ENCODE data around the gene PXDN.
"Not testable (repeated sequence)": the region's sequence is repeated elsewhere in the genome, so short reads cannot be mapped to it uniquely, and the experiment has no call there.

PXDN gene

GRCh38 chr2:1787755-1788477 is 43.6 kb upstream of the PXDN start:
- Histone ChIP-seq H3K27ac (ENCODE audit: low read depth, low read length, severe bottlenecking) (no peak overlapping the region), H3K4me3 (ENCODE audit: extremely low read depth, insufficient read depth, low read length, poor library complexity, severe bottlenecking) (no peak overlapping the region), H3K36me3 (ENCODE audit: control insufficient read depth, insufficient read depth, low read length) (no peaks in the 10 kb centered on the region), H3K9me3 (ENCODE audit: control insufficient read depth, low read length) (no peaks in the 10 kb centered on the region), H3K4me1 (ENCODE audit: control insufficient read depth, insufficient read depth, low read length, poor library complexity, severe bottlenecking) (no peaks in the 10 kb centered on the region)
- WGBS, 2 experiments (ENCODE audit: insufficient coverage in 2 of 2) = 67 to 71% methylated on average over 6 of the region's 10 CpGs

- peaks cover 4% of the 10 kb centered on the region for H3K4me1 ChIP-seq (ENCODE audit: control insufficient read depth, insufficient read depth, low read length, poor library complexity, severe bottlenecking)
- WGBS, 2 experiments (ENCODE audit: insufficient coverage in 2 of 2) = 91 to 94% methylated on average over 16 to 19 of the region's 19 CpGs
- no peak overlapping the region for H3K4me3 ChIP-seq (ENCODE audit: extremely low read depth, insufficient read depth, low read length, poor library complexity, severe bottlenecking)
- no peak overlapping the region for H3K27ac ChIP-seq (ENCODE audit: low read depth, low read length, severe bottlenecking)
- no peaks in the 10 kb centered on the region for H3K9me3 ChIP-seq (ENCODE audit: control insufficient read depth, low read length)
- H3K36me3 ChIP-seq (ENCODE audit: control insufficient read depth, insufficient read depth, low read length) = no peaks in the 10 kb centered on the region
These were observed 40.8 kb upstream of the PXDN start for GRCh38 chr2:1784986-1785617.

- Histone ChIP-seq H3K4me3 (ENCODE audit: extremely low read depth, insufficient read depth, low read length, poor library complexity, severe bottlenecking) (no peak overlapping the region), H3K27ac (ENCODE audit: low read depth, low read length, severe bottlenecking) (no peak overlapping the region), H3K4me1 (ENCODE audit: control insufficient read depth, insufficient read depth, low read length, poor library complexity, severe bottlenecking) (peaks cover 4% of the 10 kb centered on the region), H3K9me3 (ENCODE audit: control insufficient read depth, low read length) (no peaks in the 10 kb centered on the region), H3K36me3 (ENCODE audit: control insufficient read depth, insufficient read depth, low read length) (no peaks in the 10 kb centered on the region)
- WGBS, 2 experiments (ENCODE audit: insufficient coverage in 2 of 2) = 83 to 89% methylated on average over 17 to 20 of the region's 21 CpGs
These were observed 39.8 kb upstream of the PXDN start for GRCh38 chr2:1784087-1784486.

GRCh38 chr2:1782514-1782913 is 38.2 kb upstream of the PXDN start:
- Histone ChIP-seq H3K9me3 (ENCODE audit: control insufficient read depth, low read length) (no peaks in the 10 kb centered on the region), H3K4me1 (ENCODE audit: control insufficient read depth, insufficient read depth, low read length, poor library complexity, severe bottlenecking) (peaks cover 4% of the 10 kb centered on the region), H3K4me3 (ENCODE audit: extremely low read depth, insufficient read depth, low read length, poor library complexity, severe bottlenecking) (no peak overlapping the region), H3K36me3 (ENCODE audit: control insufficient read depth, insufficient read depth, low read length) (no peaks in the 10 kb centered on the region), H3K27ac (ENCODE audit: low read depth, low read length, severe bottlenecking) (no peak overlapping the region)
- 91 to 92% methylated on average over 10 to 11 of the region's 11 CpGs for WGBS, 2 experiments (ENCODE audit: insufficient coverage in 2 of 2)

- no peak overlapping the region for H3K27ac ChIP-seq (ENCODE audit: low read depth, low read length, severe bottlenecking)
These were observed 37.2 kb upstream of the PXDN start for GRCh38 chr2:1781291-1782080.

GRCh38 chr2:1780693-1781092 is 36.4 kb upstream of the PXDN start:
- WGBS, 2 experiments (ENCODE audit: insufficient coverage in 2 of 2) = 92% methylated on average over 2 of the region's 2 CpGs; no CpG with 5 or more reads in 1 of the 2 experiments
- Histone ChIP-seq H3K9me3 (ENCODE audit: control insufficient read depth, low read length) (no peaks in the 10 kb centered on the region), H3K27ac (ENCODE audit: low read depth, low read length, severe bottlenecking) (no peak overlapping the region)

More at GRCh38 chr2:1781291-1782080, 37.2 kb upstream of the PXDN start:
- no peaks in the 10 kb centered on the region for H3K9me3 ChIP-seq (ENCODE audit: control insufficient read depth, low read length)
- no peaks in the 10 kb centered on the region for H3K36me3 ChIP-seq (ENCODE audit: control insufficient read depth, insufficient read depth, low read length)
- H3K4me1 ChIP-seq (ENCODE audit: control insufficient read depth, insufficient read depth, low read length, poor library complexity, severe bottlenecking) = peaks cover 4% of the 10 kb centered on the region
- no peak overlapping the region for H3K4me3 ChIP-seq (ENCODE audit: extremely low read depth, insufficient read depth, low read length, poor library complexity, severe bottlenecking)
- WGBS, 2 experiments (ENCODE audit: insufficient coverage in 2 of 2) = 73 to 90% methylated on average over 12 to 13 of the region's 16 CpGs

GRCh38 chr2:1780054-1780453 is 35.7 kb upstream of the PXDN start:
- not testable (repeated sequence) for H3K9me3 ChIP-seq (ENCODE audit: control insufficient read depth, low read length); H3K27ac ChIP-seq (ENCODE audit: low read depth, low read length, severe bottlenecking); H3K4me3 ChIP-seq (ENCODE audit: extremely low read depth, insufficient read depth, low read length, poor library complexity, severe bottlenecking); H3K4me1 ChIP-seq (ENCODE audit: control insufficient read depth, insufficient read depth, low read length, poor library complexity, severe bottlenecking); H3K36me3 ChIP-seq (ENCODE audit: control insufficient read depth, insufficient read depth, low read length)

More at GRCh38 chr2:1780693-1781092, 36.4 kb upstream of the PXDN start:
- H3K36me3 ChIP-seq (ENCODE audit: control insufficient read depth, insufficient read depth, low read length) = no peaks in the 10 kb centered on the region
- peaks cover 4% of the 10 kb centered on the region for H3K4me1 ChIP-seq (ENCODE audit: control insufficient read depth, insufficient read depth, low read length, poor library complexity, severe bottlenecking)
- no peak overlapping the region for H3K4me3 ChIP-seq (ENCODE audit: extremely low read depth, insufficient read depth, low read length, poor library complexity, severe bottlenecking)

- Histone ChIP-seq H3K36me3 (ENCODE audit: control insufficient read depth, insufficient read depth, low read length) (no peaks in the 10 kb centered on the region), H3K4me3 (ENCODE audit: extremely low read depth, insufficient read depth, low read length, poor library complexity, severe bottlenecking) (no peak overlapping the region), H3K4me1 (ENCODE audit: control insufficient read depth, insufficient read depth, low read length, poor library complexity, severe bottlenecking) (peaks cover 6% of the 10 kb centered on the region), H3K9me3 (ENCODE audit: control insufficient read depth, low read length) (no peaks in the 10 kb centered on the region), H3K27ac (ENCODE audit: low read depth, low read length, severe bottlenecking) (no peak overlapping the region)
- 80 to 93% methylated on average over 2 to 4 of the region's 4 CpGs for WGBS, 2 experiments (ENCODE audit: insufficient coverage in 2 of 2)
These were observed 34.3 kb upstream of the PXDN start for GRCh38 chr2:1778566-1778965.

GRCh38 chr2:1777781-1778180 is 33.5 kb upstream of the PXDN start:
- no peak overlapping the region for H3K4me3 ChIP-seq (ENCODE audit: extremely low read depth, insufficient read depth, low read length, poor library complexity, severe bottlenecking)
- H3K4me1 ChIP-seq (ENCODE audit: control insufficient read depth, insufficient read depth, low read length, poor library complexity, severe bottlenecking) = peaks cover 13% of the 10 kb centered on the region
- 76 to 95% methylated on average over 4 to 5 of the region's 5 CpGs for WGBS, 2 experiments (ENCODE audit: insufficient coverage in 2 of 2)
- no peaks in the 10 kb centered on the region for H3K9me3 ChIP-seq (ENCODE audit: control insufficient read depth, low read length)
- H3K27ac ChIP-seq (ENCODE audit: low read depth, low read length, severe bottlenecking) = no peak overlapping the region
- no peaks in the 10 kb centered on the region for H3K36me3 ChIP-seq (ENCODE audit: control insufficient read depth, insufficient read depth, low read length)

- H3K36me3 ChIP-seq (ENCODE audit: control insufficient read depth, insufficient read depth, low read length) = no peaks in the 10 kb centered on the region
- no peaks in the 10 kb centered on the region for H3K9me3 ChIP-seq (ENCODE audit: control insufficient read depth, low read length)
- H3K4me1 ChIP-seq (ENCODE audit: control insufficient read depth, insufficient read depth, low read length, poor library complexity, severe bottlenecking) = peaks cover 20% of the 10 kb centered on the region
- H3K27ac ChIP-seq (ENCODE audit: low read depth, low read length, severe bottlenecking) = no peak overlapping the region
- 80 to 88% methylated on average over 2 of the region's 2 CpGs for WGBS, 2 experiments (ENCODE audit: insufficient coverage in 2 of 2)
- no peak overlapping the region for H3K4me3 ChIP-seq (ENCODE audit: extremely low read depth, insufficient read depth, low read length, poor library complexity, severe bottlenecking)
These were observed 32.8 kb upstream of the PXDN start for GRCh38 chr2:1777156-1777555.
